WERI-Rb-1 (cell line): ENCODE data around the gene HADHA.
"Not testable (repeated sequence)": the region's sequence is repeated elsewhere in the genome, so short reads cannot be mapped to it uniquely, and the experiment has no call there.

Experiments used
- DNase-seq: peaks from one replicate; pipeline ENCODE4 v3.0.0-alpha.2; 2020
- H3K27ac ChIP-seq: fragments of 250-450 bp; sonication (Bioruptor Pico); 2 replicates; pipeline ENCODE4 v1.5.1; 2020; ENCODE audit warnings: mild to moderate bottlenecking, moderate library complexity
- H3K27me3 ChIP-seq: fragments of 250-450 bp; sonication (Bioruptor Pico); 2 replicates; pipeline ENCODE4 v1.5.1; 2021; ENCODE audit warnings: mild to moderate bottlenecking, low read depth, moderate library complexity; ENCODE audit not compliant: insufficient read depth, severe bottlenecking
- H3K36me3 ChIP-seq: fragments of 250-450 bp; sonication (Bioruptor Pico); 2 replicates; pipeline ENCODE4 v1.5.1; 2020; ENCODE audit warnings: mild to moderate bottlenecking, moderate library complexity
- H3K4me3 ChIP-seq: 2 replicates; pipeline ENCODE4 v1.5.1; 2011; ENCODE audit warnings: low read depth, mild to moderate bottlenecking, control low read depth, low read length
- H3K9me3 ChIP-seq: fragments of 250-450 bp; sonication (Bioruptor Pico); 2 replicates; pipeline ENCODE4 v1.5.1; 2021; ENCODE audit warnings: mild to moderate bottlenecking, moderate library complexity; ENCODE audit not compliant: severe bottlenecking
- CTCF ChIP-seq: IDR thresholded peaks from 2 replicates; pipeline ENCODE4 v1.5.1; 2011; ENCODE audit warnings: low read depth, mild to moderate bottlenecking, control low read depth, inconsistent platforms, low read length

HADHA gene

GRCh38 chr2:26273501-26273900, 29.1 kb upstream of the HADHA start:
- no peak overlapping the region for H3K27ac ChIP-seq
- H3K36me3 ChIP-seq = peaks cover 4% of the 10 kb centered on the region
- no peaks in the 10 kb centered on the region for H3K9me3 ChIP-seq
- no peak for DNase-seq
- no peaks in the 10 kb centered on the region for H3K27me3 ChIP-seq
- H3K4me3 ChIP-seq = no peak overlapping the region
- TF ChIP-seq CTCF = no peak

GRCh38 chr2:26270373-26270772, 25.9 kb upstream of the HADHA start:
- no peak for DNase-seq
- Histone ChIP-seq H3K36me3 (no peaks in the 10 kb centered on the region; the same call in 1 of the 2 replicates), H3K9me3 (no peaks in the 10 kb centered on the region), H3K4me3 (no peak overlapping the region), H3K27ac (no peak overlapping the region), H3K27me3 (no peaks in the 10 kb centered on the region)
- no peak for TF ChIP-seq CTCF

DNA sequence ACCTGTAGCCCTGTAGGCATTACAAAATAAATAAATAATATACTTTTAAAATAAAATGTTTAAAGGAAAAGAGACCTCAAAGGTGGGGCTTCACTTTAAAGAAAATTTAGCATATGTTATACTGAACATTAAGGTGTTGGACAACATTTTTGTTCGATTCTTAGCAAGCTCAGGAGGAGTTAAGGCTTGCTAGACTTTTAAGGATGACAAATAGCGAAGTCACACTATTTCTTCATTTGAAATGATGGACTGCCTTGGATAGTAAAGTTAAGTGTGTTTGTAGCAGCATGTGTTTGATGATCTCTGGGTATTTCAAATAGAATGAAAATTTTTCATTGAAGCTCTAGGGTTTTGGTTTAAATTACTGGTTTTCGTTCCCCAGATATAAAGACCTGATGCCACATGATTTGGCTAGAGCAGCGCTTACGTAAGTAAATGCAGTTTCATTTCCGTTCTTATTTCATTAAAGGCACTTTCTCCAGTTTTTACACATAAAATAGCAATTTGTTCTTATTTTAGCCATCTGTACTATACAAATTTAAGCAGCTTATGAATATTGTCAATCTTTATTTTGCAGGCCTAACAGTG, 25.2 kb upstream of the HADHA start:
- no peak for DNase-seq
- H3K4me3 ChIP-seq = no peak overlapping the region
- no peak overlapping the region for H3K27ac ChIP-seq
- no peaks in the 10 kb centered on the region; the same call in 1 of the 2 replicates for H3K36me3 ChIP-seq
- no peaks in the 10 kb centered on the region for H3K27me3 ChIP-seq
- H3K9me3 ChIP-seq = no peaks in the 10 kb centered on the region
- TF ChIP-seq CTCF = no peak

DNA sequence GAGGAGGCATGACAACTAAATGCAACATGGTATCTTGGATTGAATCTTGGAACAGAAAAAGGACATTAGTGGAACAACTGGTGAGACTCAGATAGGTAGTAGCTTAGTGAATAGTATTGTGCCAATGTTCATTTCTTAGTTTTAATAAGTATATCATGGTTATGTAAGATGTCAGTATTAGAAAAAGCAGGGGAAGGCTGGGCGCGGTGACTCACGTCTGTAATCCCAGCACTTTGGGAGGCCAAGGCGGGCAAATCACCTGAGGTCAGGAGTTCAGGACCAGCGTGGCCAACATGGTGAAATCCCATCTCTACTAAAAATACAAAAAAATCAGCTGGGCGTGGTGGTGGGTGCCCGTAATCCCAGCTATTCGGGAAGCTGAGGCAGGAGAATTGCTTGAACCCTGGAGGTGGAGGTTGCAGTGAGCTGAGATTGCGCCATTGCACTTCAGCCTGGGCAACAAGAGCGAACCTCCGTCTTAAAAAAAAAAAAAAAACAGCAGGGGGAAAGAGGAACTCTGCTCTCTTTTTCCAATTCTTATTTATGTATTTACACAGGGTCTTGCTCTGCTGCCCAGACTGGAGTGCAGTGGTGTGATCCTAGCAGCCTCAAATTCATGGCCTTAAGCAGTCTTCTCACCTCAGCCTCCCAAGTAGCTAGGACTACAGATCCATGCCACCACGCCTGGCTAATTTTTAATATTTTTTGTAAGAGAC, 24.4 kb upstream of the HADHA start:
- not testable (repeated sequence) for H3K27me3 ChIP-seq, H3K36me3 ChIP-seq, H3K9me3 ChIP-seq, H3K4me3 ChIP-seq, DNase-seq, H3K27ac ChIP-seq

GRCh38 chr2:26268213-26268612, 23.8 kb upstream of the HADHA start:
- H3K9me3 ChIP-seq = no peaks in the 10 kb centered on the region
- H3K27me3 ChIP-seq = no peaks in the 10 kb centered on the region
- DNase-seq = no peak
- H3K4me3 ChIP-seq = no peak overlapping the region
- no peaks in the 10 kb centered on the region; the same call in 1 of the 2 replicates for H3K36me3 ChIP-seq
- no peak overlapping the region for H3K27ac ChIP-seq
- TF ChIP-seq CTCF = no peak

- H3K27me3 ChIP-seq, DNase-seq, H3K9me3 ChIP-seq, H3K4me3 ChIP-seq, H3K27ac ChIP-seq: not testable (repeated sequence)
- peaks cover 12% of the 10 kb centered on the region for H3K36me3 ChIP-seq
Measured at GRCh38 chr2:26258836-26259235, 14.4 kb upstream of the HADHA start.
